ENCODE results near the gene SPATA31D4.

The SPATA31D4 gene

GRCh38 chr9:81971727-81972126 lies 43.5 kb downstream of the SPATA31D4 start:
- Histone ChIP-seq H3K27ac (ENCODE audit: low read length) (no peak overlapping the region), H4K20me1 (ENCODE audit: insufficient read depth, low read length) (no peaks in the 10 kb centered on the region), H3K36me3 (replicated peaks; ENCODE audit: insufficient read depth, low read length) (no peaks in the 10 kb centered on the region), H3K4me1 (ENCODE audit: low read length) (no peaks in the 10 kb centered on the region), H3K79me2 (ENCODE audit: low read length) (no peaks in the 10 kb centered on the region), H2AFZ (ENCODE audit: low read length) (no peak overlapping the region), H3K4me3 (ENCODE audit: low read length) (no peak overlapping the region), H3F3A (ENCODE audit: insufficient read depth, low read length) (no peaks in the 10 kb centered on the region), H3K9me2 (replicated peaks; ENCODE audit: insufficient read depth, low read length) (no peaks in the 10 kb centered on the region), H3K9me3 (replicated peaks; ENCODE audit: insufficient read depth, low read length) (no peaks in the 10 kb centered on the region), H3K9ac (ENCODE audit: low read length) (no peak overlapping the region), H3K4me2 (ENCODE audit: low read depth, low read length) (no peak overlapping the region), H3K27me3 (replicated peaks; ENCODE audit: insufficient read depth, low read length) (no peaks in the 10 kb centered on the region)
- TF ChIP-seq CTCF (IDR thresholded peaks at IDR 0.05; ENCODE audit: low read length) (no peak), EZH2phosphoT487 (IDR thresholded peaks at IDR 0.05; ENCODE audit: low read length) (no peak), EZH2 (optimal IDR thresholded peaks at IDR 0.05; ENCODE audit: low read depth, low read length) (no peak)
- no peak for DNase-seq

- Histone ChIP-seq H3K79me2 (ENCODE audit: low read length) (no peaks in the 10 kb centered on the region), H3K36me3 (replicated peaks; ENCODE audit: insufficient read depth, low read length) (no peaks in the 10 kb centered on the region), H3K4me1 (ENCODE audit: low read length) (no peaks in the 10 kb centered on the region), H3K4me2 (ENCODE audit: low read depth, low read length) (no peak overlapping the region), H4K20me1 (ENCODE audit: insufficient read depth, low read length) (no peaks in the 10 kb centered on the region), H3K9me2 (replicated peaks; ENCODE audit: insufficient read depth, low read length) (no peaks in the 10 kb centered on the region), H3K27ac (ENCODE audit: low read length) (no peak overlapping the region), H3F3A (ENCODE audit: insufficient read depth, low read length) (no peaks in the 10 kb centered on the region), H3K27me3 (replicated peaks; ENCODE audit: insufficient read depth, low read length) (no peaks in the 10 kb centered on the region), H2AFZ (ENCODE audit: low read length) (no peak overlapping the region), H3K9ac (ENCODE audit: low read length) (no peak overlapping the region), H3K9me3 (replicated peaks; ENCODE audit: insufficient read depth, low read length) (no peaks in the 10 kb centered on the region), H3K4me3 (ENCODE audit: low read length) (no peak overlapping the region)
- TF ChIP-seq CTCF (IDR thresholded peaks at IDR 0.05; ENCODE audit: low read length): no peak
- no peak for TF ChIP-seq EZH2 (optimal IDR thresholded peaks at IDR 0.05; ENCODE audit: low read depth, low read length)
- no peak for TF ChIP-seq EZH2phosphoT487 (IDR thresholded peaks at IDR 0.05; ENCODE audit: low read length)
- DNase-seq: no peak
These were observed 46.5 kb downstream of the SPATA31D4 start for GRCh38 chr9:81974764-81975163.

GRCh38 chr9:81976351-81976750 lies 48.1 kb downstream of the SPATA31D4 start:
- no peak overlapping the region for H3K27ac ChIP-seq (ENCODE audit: low read length)
- H2AFZ ChIP-seq (ENCODE audit: low read length): no peak overlapping the region
- H3K79me2 ChIP-seq (ENCODE audit: low read length): no peaks in the 10 kb centered on the region
- no peaks in the 10 kb centered on the region for H3K4me1 ChIP-seq (ENCODE audit: low read length)
- H3F3A ChIP-seq (ENCODE audit: insufficient read depth, low read length): no peaks in the 10 kb centered on the region
- H3K27me3 ChIP-seq (replicated peaks; ENCODE audit: insufficient read depth, low read length): no peaks in the 10 kb centered on the region
- H3K36me3 ChIP-seq (replicated peaks; ENCODE audit: insufficient read depth, low read length): no peaks in the 10 kb centered on the region
- no peaks in the 10 kb centered on the region for H3K9me2 ChIP-seq (replicated peaks; ENCODE audit: insufficient read depth, low read length)
- no peaks in the 10 kb centered on the region for H3K9me3 ChIP-seq (replicated peaks; ENCODE audit: insufficient read depth, low read length)
- TF ChIP-seq CTCF (IDR thresholded peaks at IDR 0.05; ENCODE audit: low read length) (no peak), EZH2phosphoT487 (IDR thresholded peaks at IDR 0.05; ENCODE audit: low read length) (no peak), EZH2 (optimal IDR thresholded peaks at IDR 0.05; ENCODE audit: low read depth, low read length) (no peak)
- H3K9ac ChIP-seq (ENCODE audit: low read length): no peak overlapping the region
- no peak for DNase-seq
- H3K4me2 ChIP-seq (ENCODE audit: low read depth, low read length): no peak overlapping the region
- no peaks in the 10 kb centered on the region for H4K20me1 ChIP-seq (ENCODE audit: insufficient read depth, low read length)
- no peak overlapping the region for H3K4me3 ChIP-seq (ENCODE audit: low read length)
